Measurements from ENCODE around the gene SLC28A1. TPM values are rescaled to one million over a fixed set of nuclear protein-coding genes. Genes with fewer than 3 reads are reported as not detected.
"Not testable (repeated sequence)": the region's sequence is repeated elsewhere in the genome, so short reads cannot be mapped to it uniquely, and the experiment has no call there.

Gene SLC28A1
- total RNA-seq, 3 donors from 2014 or later (not counting 1 experiment from before 2014, with no cell fraction given) = not detected

DNA sequence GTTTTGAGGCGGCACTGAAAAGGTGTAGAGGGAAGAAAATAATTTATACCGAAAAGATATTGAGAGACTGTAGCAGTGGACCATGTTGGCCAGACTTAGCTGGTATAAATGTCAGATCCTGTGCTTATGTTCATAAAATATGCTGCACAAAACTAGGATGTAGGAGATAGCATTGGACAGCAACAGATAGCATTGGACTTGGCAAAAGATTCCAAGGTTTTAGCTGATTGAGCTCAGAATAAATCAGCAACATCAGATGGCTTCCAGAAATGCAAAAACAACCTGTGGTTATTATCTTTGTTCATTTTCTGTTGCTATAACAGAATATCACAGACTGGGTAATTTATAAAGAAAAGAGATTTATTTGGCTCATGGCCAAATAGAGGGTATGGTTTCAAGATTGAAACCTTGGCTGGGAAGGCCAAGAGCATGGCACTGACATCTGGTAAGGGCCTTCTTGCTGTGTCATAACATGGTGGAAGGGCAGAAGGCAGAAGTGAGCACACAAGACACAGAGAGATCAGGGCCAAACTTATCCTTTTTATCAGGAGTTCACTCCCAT is 34.7 kb downstream of the SLC28A1 start:
- intact Hi-C loops (cut with micrococcal nuclease) = no loop called here
- H3K4me3 Mint-ChIP-seq = no peak overlapping the region
- Histone ChIP-seq H3K27ac (ENCODE audit: low read length) (no peak overlapping the region), H3K4me3 (ENCODE audit: low read length) (no peak overlapping the region), H3K9me3 (ENCODE audit: control insufficient read depth, insufficient read depth, low read length) (no peaks in the 10 kb centered on the region), H3K4me1 (ENCODE audit: control insufficient read depth, insufficient read depth, low read length) (peaks cover 12% of the 10 kb centered on the region), H3K27me3 (ENCODE audit: control insufficient read depth, insufficient read depth, low read length) (no peaks in the 10 kb centered on the region), H3K36me3 (ENCODE audit: control insufficient read depth, insufficient read depth, low read length) (no peaks in the 10 kb centered on the region)
- H3K4me1 Mint-ChIP-seq = peaks cover 14% of the 10 kb centered on the region in 2 donors
- H3K9me3 Mint-ChIP-seq = no peaks in the 10 kb centered on the region
- 94% methylated on average over 2 of the region's 2 CpGs for WGBS (ENCODE audit: insufficient coverage)
- TF ChIP-seq, protein P1, sequence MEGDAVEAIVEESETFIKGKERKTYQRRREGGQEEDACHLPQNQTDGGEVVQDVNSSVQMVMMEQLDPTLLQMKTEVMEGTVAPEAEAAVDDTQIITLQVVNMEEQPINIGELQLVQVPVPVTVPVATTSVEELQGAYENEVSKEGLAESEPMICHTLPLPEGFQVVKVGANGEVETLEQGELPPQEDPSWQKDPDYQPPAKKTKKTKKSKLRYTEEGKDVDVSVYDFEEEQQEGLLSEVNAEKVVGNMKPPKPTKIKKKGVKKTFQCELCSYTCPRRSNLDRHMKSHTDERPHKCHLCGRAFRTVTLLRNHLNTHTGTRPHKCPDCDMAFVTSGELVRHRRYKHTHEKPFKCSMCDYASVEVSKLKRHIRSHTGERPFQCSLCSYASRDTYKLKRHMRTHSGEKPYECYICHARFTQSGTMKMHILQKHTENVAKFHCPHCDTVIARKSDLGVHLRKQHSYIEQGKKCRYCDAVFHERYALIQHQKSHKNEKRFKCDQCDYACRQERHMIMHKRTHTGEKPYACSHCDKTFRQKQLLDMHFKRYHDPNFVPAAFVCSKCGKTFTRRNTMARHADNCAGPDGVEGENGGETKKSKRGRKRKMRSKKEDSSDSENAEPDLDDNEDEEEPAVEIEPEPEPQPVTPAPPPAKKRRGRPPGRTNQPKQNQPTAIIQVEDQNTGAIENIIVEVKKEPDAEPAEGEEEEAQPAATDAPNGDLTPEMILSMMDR (IDR thresholded peaks at IDR 0.05) = no peak
- H3K27ac Mint-ChIP-seq = no peak overlapping the region
- H3K36me3 Mint-ChIP-seq = no peaks in the 10 kb centered on the region
- no peak for ATAC-seq
- DNase-seq = no peak
- H3K27me3 Mint-ChIP-seq (ENCODE audit: low read depth in 2 of 2) = peaks cover 0 to 2% of the 10 kb centered on the region in 2 donors

DNA sequence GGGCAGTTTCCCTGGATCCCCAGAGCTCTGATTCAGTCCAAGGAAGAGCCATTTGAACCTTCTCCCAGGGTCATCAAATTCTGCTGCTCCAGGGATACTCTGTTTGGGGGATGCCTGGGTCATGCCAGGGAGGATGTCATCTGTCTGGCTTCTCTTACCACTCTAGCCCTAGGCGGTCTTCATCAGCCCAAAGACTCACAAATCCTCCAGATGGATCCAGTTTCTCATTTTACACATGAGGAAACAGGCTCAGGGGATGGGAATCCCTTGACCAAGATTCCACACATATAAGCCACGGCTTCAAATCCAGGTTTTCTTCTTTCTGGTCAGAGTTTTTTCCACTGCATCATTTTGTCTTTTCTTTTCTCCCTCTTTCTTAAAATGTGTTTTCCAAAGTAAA is 36.7 kb downstream of the SLC28A1 start:
- WGBS (ENCODE audit: insufficient coverage) = 71% methylated on average over 2 of the region's 2 CpGs
- no peak overlapping the region for H3K27ac ChIP-seq (ENCODE audit: low read length)
- DNase-seq (no peak), ATAC-seq (no peak)
- Mint-ChIP-seq H3K4me1 (no peaks in the 10 kb centered on the region), H3K27ac (no peak overlapping the region), H3K27me3 (ENCODE audit: low read depth in 2 of 2) (no peaks in the 10 kb centered on the region), H3K4me3 (no peak overlapping the region), H3K9me3 (no peaks in the 10 kb centered on the region), H3K36me3 (no peaks in the 10 kb centered on the region)
- intact Hi-C loops (cut with micrococcal nuclease) = no loop called here
- no peak overlapping the region for H3K4me3 ChIP-seq (ENCODE audit: low read length)
- TF ChIP-seq, protein P1 (IDR thresholded peaks at IDR 0.05) = no peak
- no peaks in the 10 kb centered on the region for H3K9me3 ChIP-seq (ENCODE audit: control insufficient read depth, insufficient read depth, low read length)
- no peaks in the 10 kb centered on the region for H3K4me1 ChIP-seq (ENCODE audit: control insufficient read depth, insufficient read depth, low read length)
- no peaks in the 10 kb centered on the region for H3K36me3 ChIP-seq (ENCODE audit: control insufficient read depth, insufficient read depth, low read length)
- H3K27me3 ChIP-seq (ENCODE audit: control insufficient read depth, insufficient read depth, low read length) = no peaks in the 10 kb centered on the region

DNA sequence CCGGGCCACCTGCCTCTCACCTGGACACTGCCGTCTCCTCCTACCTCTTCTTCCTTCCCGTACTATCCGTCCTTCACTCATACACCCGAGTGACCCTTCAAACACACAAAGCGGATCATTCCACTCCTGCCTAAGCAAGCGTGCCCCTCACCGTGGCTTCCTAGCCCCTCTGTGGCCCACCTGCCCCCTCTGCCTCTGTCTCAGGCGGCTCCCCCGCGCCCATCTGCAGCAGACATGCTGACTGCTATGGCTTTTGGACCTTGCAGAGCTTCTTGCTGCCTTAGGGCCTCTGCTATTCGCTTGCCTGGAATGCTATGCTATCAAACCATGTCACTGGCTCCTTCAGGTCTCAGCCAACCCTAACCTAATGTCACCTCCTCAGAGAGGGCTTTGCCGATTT is 38.1 kb downstream of the SLC28A1 start:
- Histone ChIP-seq H3K36me3 (ENCODE audit: control insufficient read depth, insufficient read depth, low read length) (no peaks in the 10 kb centered on the region), H3K4me1 (ENCODE audit: control insufficient read depth, insufficient read depth, low read length) (no peaks in the 10 kb centered on the region), H3K9me3 (ENCODE audit: control insufficient read depth, insufficient read depth, low read length) (no peaks in the 10 kb centered on the region), H3K4me3 (ENCODE audit: low read length) (no peak overlapping the region), H3K27me3 (ENCODE audit: control insufficient read depth, insufficient read depth, low read length) (no peaks in the 10 kb centered on the region), H3K27ac (ENCODE audit: low read length) (no peak overlapping the region)
- Mint-ChIP-seq H3K4me1 (no peaks in the 10 kb centered on the region), H3K4me3 (no peak overlapping the region), H3K9me3 (no peaks in the 10 kb centered on the region), H3K27ac (no peak overlapping the region), H3K36me3 (no peaks in the 10 kb centered on the region), H3K27me3 (ENCODE audit: low read depth in 2 of 2) (no peaks in the 10 kb centered on the region)
- no peak for DNase-seq
- WGBS (ENCODE audit: insufficient coverage) = 95% methylated on average over 13 of the region's 13 CpGs
- TF ChIP-seq, protein P1 (IDR thresholded peaks at IDR 0.05) = no peak
- ATAC-seq = no peak
- intact Hi-C loops (cut with micrococcal nuclease) = no loop called here

DNA sequence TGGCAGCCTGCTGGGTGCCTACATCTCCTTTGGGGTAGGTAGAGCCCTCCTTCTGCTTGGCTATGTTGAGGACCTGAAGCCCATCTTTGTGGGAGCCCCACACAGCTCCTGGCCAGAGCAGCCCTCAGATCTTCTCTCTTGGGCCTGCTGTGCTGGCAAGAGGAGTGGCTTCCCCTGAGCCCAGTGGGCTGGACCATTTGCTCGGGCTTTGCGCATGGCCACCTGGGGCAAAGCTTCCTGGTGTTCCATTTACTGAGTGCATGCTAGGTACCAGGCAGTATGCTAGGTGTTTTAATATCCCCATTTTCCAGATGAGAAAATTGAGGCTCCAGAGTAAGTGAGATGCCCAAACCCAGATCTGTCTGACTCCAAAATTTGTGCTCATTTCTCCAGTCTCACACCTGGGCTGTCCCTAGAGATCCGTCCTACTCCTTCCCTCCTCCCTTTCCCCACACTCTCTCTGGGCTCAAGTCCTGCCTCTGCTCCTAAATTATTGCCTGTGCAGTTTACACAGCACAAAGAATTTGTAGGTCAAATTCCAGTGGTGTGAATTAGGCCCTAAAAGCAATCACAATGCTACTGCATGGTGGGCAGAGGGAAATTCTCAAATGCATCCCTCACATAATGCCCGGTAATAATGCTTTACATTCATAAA is 39.7 kb downstream of the SLC28A1 start:
- Mint-ChIP-seq H3K27ac (no peak overlapping the region), H3K4me1 (peaks cover 4 to 10% of the 10 kb centered on the region in 2 donors), H3K4me3 (no peak overlapping the region), H3K27me3 (ENCODE audit: low read depth in 2 of 2) (no peaks in the 10 kb centered on the region), H3K9me3 (no peaks in the 10 kb centered on the region), H3K36me3 (no peaks in the 10 kb centered on the region)
- DNase-seq (no peak), ATAC-seq (no peak)
- Histone ChIP-seq H3K4me3 (ENCODE audit: low read length) (no peak overlapping the region), H3K36me3 (ENCODE audit: control insufficient read depth, insufficient read depth, low read length) (no peaks in the 10 kb centered on the region), H3K27me3 (ENCODE audit: control insufficient read depth, insufficient read depth, low read length) (no peaks in the 10 kb centered on the region), H3K9me3 (ENCODE audit: control insufficient read depth, insufficient read depth, low read length) (no peaks in the 10 kb centered on the region), H3K4me1 (ENCODE audit: control insufficient read depth, insufficient read depth, low read length) (no peaks in the 10 kb centered on the region), H3K27ac (ENCODE audit: low read length) (no peak overlapping the region)
- TF ChIP-seq, protein P1 (IDR thresholded peaks at IDR 0.05) = no peak
- 90% methylated on average over 4 of the region's 4 CpGs for WGBS (ENCODE audit: insufficient coverage)
- intact Hi-C loops (cut with micrococcal nuclease) = no loop called here

DNA sequence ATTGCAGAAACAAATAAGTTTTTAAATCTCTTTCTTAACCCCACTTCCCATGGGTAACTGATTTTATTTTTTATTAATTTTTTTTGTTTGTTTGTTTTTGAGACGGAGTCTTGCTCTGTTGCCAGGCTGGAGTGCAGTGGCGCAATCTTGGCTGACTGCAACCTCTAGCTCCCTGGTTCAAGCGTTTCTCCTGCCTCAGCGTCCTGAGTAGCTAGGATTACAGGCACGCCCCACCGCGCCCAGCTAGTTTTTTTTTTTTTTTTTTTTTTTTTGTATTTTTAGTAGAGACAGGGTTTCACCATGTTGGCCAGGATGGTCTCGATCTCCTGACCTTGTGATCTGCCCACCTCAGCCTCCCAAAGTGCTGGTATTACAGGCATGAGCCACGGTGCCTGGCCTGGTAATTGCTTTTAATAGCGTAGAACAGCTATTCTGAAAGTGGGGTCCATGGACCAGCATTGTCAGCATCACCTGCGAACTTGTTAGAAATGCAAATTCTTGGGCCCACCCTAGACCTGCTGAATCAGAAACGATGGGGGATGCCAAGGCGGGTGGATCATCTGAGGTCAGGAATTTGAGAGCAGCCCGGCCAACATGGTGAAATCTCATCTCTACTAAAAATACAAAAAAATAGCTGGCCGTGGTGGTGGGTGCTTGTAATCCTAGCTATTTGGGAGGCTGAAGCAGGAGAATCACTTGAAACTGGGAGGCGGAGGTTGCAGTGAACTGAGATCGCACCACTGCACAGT is 40.5 kb downstream of the SLC28A1 start:
- H3K9me3 Mint-ChIP-seq; H3K4me3 ChIP-seq (ENCODE audit: low read length); H3K4me1 Mint-ChIP-seq; intact Hi-C loops (cut with micrococcal nuclease); H3K4me1 ChIP-seq (ENCODE audit: control insufficient read depth, insufficient read depth, low read length); DNase-seq; H3K36me3 Mint-ChIP-seq; ATAC-seq; H3K27ac Mint-ChIP-seq; H3K36me3 ChIP-seq (ENCODE audit: control insufficient read depth, insufficient read depth, low read length); H3K27me3 ChIP-seq (ENCODE audit: control insufficient read depth, insufficient read depth, low read length); H3K4me3 Mint-ChIP-seq; H3K9me3 ChIP-seq (ENCODE audit: control insufficient read depth, insufficient read depth, low read length); H3K27ac ChIP-seq (ENCODE audit: low read length); H3K27me3 Mint-ChIP-seq (ENCODE audit: low read depth in 2 of 2): not testable (repeated sequence)
- WGBS (ENCODE audit: insufficient coverage) = 93% methylated on average over 12 of the region's 17 CpGs
